OCI-LY7 (cell line): ENCODE data around the gene ECEL1. TPM values are rescaled to one million over a fixed set of nuclear protein-coding genes. Genes with fewer than 3 reads are reported as not detected.

Experiments used
- BruUV-seq: library from RNA; stranded (reverse); fragments of 400-500 nt; replicated peaks from 2 replicates; lab custom pipeline; 2021; lab: Mats Ljungman, UMichigan
- CTCF ChIA-PET: fragments of 300-600 bp; sonication (Branson Sonifier 250); formaldehyde crosslinking; loops from one replicate; lab custom pipeline; 2022; ENCODE audit warnings: antibody characterized with exemption; ENCODE audit not compliant: unreplicated experiment; lab: Charles Lee
- POLR2A ChIA-PET: fragments of 300-600 bp; sonication (Branson Sonifier 250); formaldehyde crosslinking; loops from one replicate; lab custom pipeline; 2022; ENCODE audit warnings: antibody characterized with exemption; lab: Charles Lee
- DNase-seq: peaks from one replicate; pipeline ENCODE4 v3.0.0-alpha.2; 2015; ENCODE audit warnings: low spot score
- H2AFZ ChIP-seq: fragments of 200-600 bp; sonication (generic), shearing (Covaris generic); 2 replicates; pipeline ENCODE4 v1.6.1; 2014; ENCODE audit warnings: mild to moderate bottlenecking, antibody characterized with exemption, low read length, moderate library complexity
- H3K27ac ChIP-seq: fragments of 200-600 bp; sonication (generic); 2 replicates; pipeline ENCODE4 v1.5.1; 2014; ENCODE audit warnings: mixed run types, low read depth, mild to moderate bottlenecking, moderate library complexity, low read length, inconsistent platforms; ENCODE audit not compliant: poor library complexity, severe bottlenecking
- H3K36me3 ChIP-seq: fragments of 200-600 bp; sonication (generic); 2 replicates; pipeline ENCODE4 v1.6.1; 2014; ENCODE audit warnings: mild to moderate bottlenecking, antibody characterized with exemption, low read length, moderate library complexity, mixed read lengths; ENCODE audit not compliant: insufficient read depth
- H3K4me1 ChIP-seq: fragments of 200-600 bp; sonication (generic); 2 replicates; pipeline ENCODE4 v1.5.1; 2014; ENCODE audit warnings: mild to moderate bottlenecking, low read length; ENCODE audit not compliant: insufficient read depth, poor library complexity, severe bottlenecking
- H3K4me2 ChIP-seq: fragments of 200-600 bp; sonication (generic); 2 replicates; pipeline ENCODE4 v1.6.1; 2014; ENCODE audit warnings: mild to moderate bottlenecking, low read length
- H3K4me3 ChIP-seq: fragments of 200-600 bp; sonication (generic); 2 replicates; pipeline ENCODE4 v1.5.1; 2014; ENCODE audit warnings: mild to moderate bottlenecking, low read depth, low read length; ENCODE audit not compliant: poor library complexity, severe bottlenecking
- H3K79me2 ChIP-seq: fragments of 200-600 bp; sonication (generic); 2 replicates; pipeline ENCODE4 v1.6.1; 2016; ENCODE audit warnings: low read depth, mild to moderate bottlenecking, low read length, moderate library complexity, mixed read lengths; ENCODE audit not compliant: insufficient read depth
- H3K9me2 ChIP-seq: fragments of 200-600 bp; sonication (generic); 2 replicates; pipeline ENCODE4 v1.6.1; 2016; ENCODE audit warnings: mild to moderate bottlenecking, low read length, mixed read lengths; ENCODE audit not compliant: insufficient read depth
- H3K9me3 ChIP-seq: fragments of 200-600 bp; sonication (generic); 2 replicates; pipeline ENCODE4 v1.6.1; 2014; ENCODE audit warnings: mild to moderate bottlenecking, mixed run types, low read length, mixed read lengths
- H4K20me1 ChIP-seq: fragments of 200-600 bp; sonication (generic); 2 replicates; pipeline ENCODE4 v1.6.1; 2014; ENCODE audit warnings: mild to moderate bottlenecking, antibody characterized with exemption, low read length, moderate library complexity, mixed read lengths; ENCODE audit not compliant: insufficient read depth
- CTCF ChIP-seq: fragments of 200-600 bp; sonication (generic); conservative IDR thresholded peaks from 2 replicates; pipeline ENCODE4 v1.5.1; 2014; ENCODE audit warnings: mild to moderate bottlenecking, antibody characterized with exemption, low read length, moderate library complexity, mixed read lengths
- EZH2phosphoT487 ChIP-seq: fragments of 200-600 bp; sonication (generic); IDR thresholded peaks from 2 replicates; pipeline ENCODE4 v1.6.1; 2018; ENCODE audit warnings: low read depth, borderline replicate concordance, mild to moderate bottlenecking, mixed run types, antibody characterized with exemption, low read length, moderate library complexity, mixed read lengths
- intact Hi-C: fragments of 100-400 bp; cut with micrococcal nuclease; formaldehyde crosslinking; loops from one replicate; pipeline ENCODE4 v1.10.0; 2022; ENCODE audit not compliant: unreplicated experiment
- total RNA-seq, 2 experiments: library from RNA; depleted of rRNA in 1 of 2; stranded (reverse); fragments of >200 nt in 1 of 2; shearing (Covaris generic) in 1 of 2; gene quantifications; 2 replicates each; pipeline ENCODE4 v1.2.3, GENCODE V29; 2014 to 2022

Gene ECEL1
- total RNA-seq, 2 experiments from 2014 or later, result not detected

GRCh38 chr2:232488097-232488711 is 570 bp upstream of the ECEL1 start:
- Histone ChIP-seq H3K79me2 (no peaks in the 10 kb centered on the region), H3K36me3 (no peaks in the 10 kb centered on the region), H3K9me3 (no peaks in the 10 kb centered on the region), H3K4me2 (no peak overlapping the region), H4K20me1 (no peaks in the 10 kb centered on the region), H3K27ac (no peak overlapping the region), H3K9me2 (no peaks in the 10 kb centered on the region), H3K4me1 (no peaks in the 10 kb centered on the region), H3K4me3 (no peak overlapping the region), H2AFZ (no peak overlapping the region)
- intact Hi-C loops, result no loop called here
- ChIA-PET POLR2A (no interaction called here), CTCF (no interaction called here)
- TF ChIP-seq CTCF (no peak), EZH2phosphoT487 (no peak)
- BruUV-seq, result no TSS peak
- DNase-seq, result no peak

GRCh38 chr2:232486558-232487384 is 863 bp downstream of the ECEL1 start:
- ChIA-PET CTCF (no interaction called here), POLR2A (no interaction called here)
- Histone ChIP-seq H3K9me2 (no peaks in the 10 kb centered on the region), H3K4me1 (no peaks in the 10 kb centered on the region), H3K27ac (no peak overlapping the region), H3K36me3 (no peaks in the 10 kb centered on the region), H4K20me1 (no peaks in the 10 kb centered on the region), H3K79me2 (no peaks in the 10 kb centered on the region), H2AFZ (no peak overlapping the region), H3K9me3 (no peaks in the 10 kb centered on the region), H3K4me2 (no peak overlapping the region), H3K4me3 (no peak overlapping the region)
- intact Hi-C loops, result no loop called here
- no peak for TF ChIP-seq EZH2phosphoT487
- TF ChIP-seq CTCF, result no peak
- no peak for DNase-seq
- no TSS peak for BruUV-seq
